ENCODE measurements around the gene ARL13A. TPM values are rescaled to one million over a fixed set of nuclear protein-coding genes. Genes with fewer than 3 reads are reported as not detected.
"Not testable (repeated sequence)": the region's sequence is repeated elsewhere in the genome, so short reads cannot be mapped to it uniquely, and the experiment has no call there.

ARL13A gene
- total RNA-seq = not detected

- no peak for DNase-seq (ENCODE audit: low spot score)
Observed at GRCh38 chrX:100969408-100969807, at the start of gene ARL13A. ARL13A (plus strand) TSS chrX:100969708; CDS start chrX:100973690, 3,982 bp downstream.

- DNase-seq (ENCODE audit: low spot score) = no peak
Observed at GRCh38 chrX:100924375-100924774, 45.1 kb upstream of the ARL13A start.

- DNase-seq (ENCODE audit: low spot score) = no peak
Observed at GRCh38 chrX:100926453-100926852, 43.1 kb upstream of the ARL13A start.

GRCh38 chrX:100928660-100929613, 40.6 kb upstream of the ARL13A start, which contains the start of gene XKRX:
XKRX (minus strand) TSS chrX:100928917; CDS start chrX:100928304, 613 bp downstream.
- no peak for DNase-seq (ENCODE audit: low spot score)

DNA sequence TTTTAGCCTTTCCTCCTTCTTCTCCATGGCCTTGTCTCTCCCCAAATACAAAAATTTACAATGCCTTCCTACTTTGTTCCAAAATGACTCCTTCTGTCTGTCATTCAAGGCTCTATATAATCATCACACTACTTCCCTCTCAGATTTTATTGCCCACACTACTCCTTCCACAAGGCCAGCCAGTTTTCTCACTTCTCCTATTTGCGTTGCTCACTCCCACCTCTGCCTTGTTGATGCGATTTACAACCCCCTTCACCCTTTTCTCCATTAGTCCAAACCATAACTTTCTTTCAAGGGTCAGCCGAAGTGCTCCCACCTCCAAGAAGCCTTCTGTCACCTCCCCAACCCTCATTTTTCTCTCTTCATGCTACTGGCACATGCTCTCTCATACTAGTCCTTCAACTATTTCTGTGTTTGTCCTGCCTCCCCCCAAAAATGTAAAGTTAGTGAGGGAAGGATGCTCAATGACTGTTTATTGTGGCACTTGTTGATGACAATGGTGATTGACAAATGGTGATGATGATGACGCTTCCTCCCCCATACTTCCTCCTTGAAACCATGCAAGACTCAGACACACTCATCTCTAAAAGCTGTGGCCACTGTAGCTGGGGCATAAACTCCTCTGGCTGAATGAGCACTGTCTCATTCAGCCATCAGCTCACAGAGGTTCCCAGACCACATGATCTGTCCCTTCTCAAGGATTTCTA, 38.1 kb upstream of the ARL13A start:
- no peak for DNase-seq (ENCODE audit: low spot score)

DNA sequence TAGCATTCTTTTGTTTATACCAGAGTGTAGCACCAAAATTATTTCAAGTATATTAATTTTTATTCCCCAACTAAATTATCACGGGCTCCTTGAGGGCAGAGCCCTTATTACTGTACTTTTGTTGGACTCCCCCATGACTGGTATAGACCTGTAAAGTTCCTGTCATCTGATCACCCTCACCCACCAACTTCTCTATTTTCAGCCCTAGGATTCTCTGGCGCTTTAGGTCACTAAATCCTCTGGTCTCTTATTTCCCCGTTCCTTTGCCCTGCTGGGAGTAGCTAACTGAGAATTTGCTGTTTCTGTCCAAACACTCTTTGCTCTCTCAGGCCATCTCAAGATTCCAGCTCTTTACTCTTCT, 37.6 kb upstream of the ARL13A start:
- no peak for DNase-seq (ENCODE audit: low spot score)

GRCh38 chrX:100935767-100936166, 33.7 kb upstream of the ARL13A start:
- DNase-seq (ENCODE audit: low spot score) = no peak

DNA sequence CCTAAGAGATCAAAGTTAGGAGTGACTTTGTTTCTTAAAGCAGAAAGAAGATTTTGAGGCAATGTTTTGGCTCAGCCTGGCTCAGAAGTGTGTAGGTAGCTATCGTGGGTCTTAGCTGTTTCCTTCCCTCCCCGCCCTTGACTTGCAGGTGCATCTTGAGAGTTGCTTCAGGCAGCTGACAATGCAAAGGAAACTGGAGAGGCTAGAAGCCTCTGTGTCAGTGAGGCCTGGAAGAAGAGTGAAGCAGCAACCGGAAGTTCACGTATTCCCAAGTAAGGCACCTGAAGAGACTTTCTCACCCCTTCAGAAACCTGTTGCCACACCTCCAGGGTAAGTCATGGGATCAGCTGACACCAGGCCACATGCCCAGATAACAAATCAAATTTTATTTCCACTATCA, 30.2 kb upstream of the ARL13A start:
- DNase-seq (ENCODE audit: low spot score) = no peak

- no peak for DNase-seq (ENCODE audit: low spot score)
Observed at GRCh38 chrX:100944601-100945000, 24.9 kb upstream of the ARL13A start.

- DNase-seq (ENCODE audit: low spot score) = no peak
Observed at GRCh38 chrX:100946299-100946927, 23.1 kb upstream of the ARL13A start.

GRCh38 chrX:100948557-100948956, 21.0 kb upstream of the ARL13A start:
- no peak for DNase-seq (ENCODE audit: low spot score)

- no peak for DNase-seq (ENCODE audit: low spot score)
Observed at GRCh38 chrX:100962811-100963210, 6.7 kb upstream of the ARL13A start.

- no peak for DNase-seq (ENCODE audit: low spot score)
Observed at GRCh38 chrX:100964362-100964761, 5.1 kb upstream of the ARL13A start.

- DNase-seq (ENCODE audit: low spot score) = no peak
Observed at GRCh38 chrX:100969936-100970335, 428 bp downstream of the ARL13A start.

GRCh38 chrX:100973411-100973810, 3.9 kb downstream of the ARL13A start:
- DNase-seq (ENCODE audit: low spot score) = no peak

- DNase-seq (ENCODE audit: low spot score) = no peak
Observed at GRCh38 chrX:100975212-100975611, 5.7 kb downstream of the ARL13A start.

GRCh38 chrX:100976211-100976610, 6.7 kb downstream of the ARL13A start:
- DNase-seq (ENCODE audit: low spot score) = no peak

DNA sequence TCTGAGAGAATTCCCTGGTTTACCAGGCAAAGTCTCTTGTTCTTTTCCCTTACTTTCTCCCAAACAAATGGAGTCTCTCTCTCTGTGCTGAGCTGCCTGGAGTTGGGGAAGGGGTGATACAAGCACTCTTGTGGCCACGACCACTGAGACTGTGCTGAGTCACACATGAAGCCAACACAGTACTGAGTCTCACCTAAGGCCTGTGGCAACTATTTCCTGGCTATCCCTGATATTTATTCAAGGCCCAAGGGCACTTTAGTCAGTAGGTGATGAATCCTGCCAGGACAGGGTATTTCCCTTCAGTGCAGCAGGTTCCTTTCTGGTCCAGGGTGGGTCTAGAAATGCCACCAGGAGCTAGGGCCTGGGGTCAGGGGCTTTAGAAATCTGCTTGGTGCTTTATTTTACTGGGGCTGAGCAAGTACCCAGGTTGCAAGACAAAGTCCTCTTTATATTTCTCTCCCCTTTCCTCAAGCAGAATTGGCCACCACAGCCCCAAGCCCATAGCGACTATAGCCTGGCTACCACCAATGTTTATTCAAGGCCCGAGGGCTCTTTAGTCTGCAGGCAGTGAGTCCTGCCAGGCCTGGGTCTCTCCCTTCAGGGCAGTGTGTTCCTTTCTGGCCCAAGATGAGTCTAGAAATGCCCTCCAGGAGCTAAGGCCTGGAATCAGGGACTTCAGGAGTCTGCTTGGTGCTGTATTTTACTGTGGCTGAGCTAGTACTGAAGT, 10.5 kb downstream of the ARL13A start:
- DNase-seq (ENCODE audit: low spot score) = no peak

- DNase-seq (ENCODE audit: low spot score) = no peak
Observed at GRCh38 chrX:100980608-100981497, 11.3 kb downstream of the ARL13A start.

DNA sequence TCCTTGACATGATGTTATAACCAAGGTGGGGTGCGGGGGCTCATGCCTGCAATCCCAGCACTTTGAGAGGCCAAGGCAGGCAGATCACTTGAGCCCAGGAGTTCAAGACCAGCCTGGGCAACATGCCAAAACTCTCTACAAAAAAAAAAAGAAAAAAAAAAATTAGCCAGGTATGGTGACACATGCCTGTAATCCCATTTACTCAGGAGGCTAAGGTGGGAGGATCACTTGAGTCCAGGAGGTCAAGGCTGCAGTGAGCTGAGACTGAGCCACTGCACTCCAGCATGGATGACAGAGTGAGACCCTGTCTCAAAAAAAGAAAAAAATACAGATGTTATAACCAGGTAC, 12.0 kb downstream of the ARL13A start:
- not testable (repeated sequence) for DNase-seq (ENCODE audit: low spot score)

GRCh38 chrX:100984818-100985217, 15.3 kb downstream of the ARL13A start:
- DNase-seq (ENCODE audit: low spot score) = no peak
